Measurements from ENCODE around the gene PARP9. TPM values are rescaled to one million over a fixed set of nuclear protein-coding genes. Genes with fewer than 3 reads are reported as not detected.

The PARP9 gene
- total and polyA plus RNA-seq, 10 of the 15 experiments (the other 5 are each of a cell fraction or from before 2014, with no cell fraction given) = 34.0 to 122 (median 46.1) TPM

DNA sequence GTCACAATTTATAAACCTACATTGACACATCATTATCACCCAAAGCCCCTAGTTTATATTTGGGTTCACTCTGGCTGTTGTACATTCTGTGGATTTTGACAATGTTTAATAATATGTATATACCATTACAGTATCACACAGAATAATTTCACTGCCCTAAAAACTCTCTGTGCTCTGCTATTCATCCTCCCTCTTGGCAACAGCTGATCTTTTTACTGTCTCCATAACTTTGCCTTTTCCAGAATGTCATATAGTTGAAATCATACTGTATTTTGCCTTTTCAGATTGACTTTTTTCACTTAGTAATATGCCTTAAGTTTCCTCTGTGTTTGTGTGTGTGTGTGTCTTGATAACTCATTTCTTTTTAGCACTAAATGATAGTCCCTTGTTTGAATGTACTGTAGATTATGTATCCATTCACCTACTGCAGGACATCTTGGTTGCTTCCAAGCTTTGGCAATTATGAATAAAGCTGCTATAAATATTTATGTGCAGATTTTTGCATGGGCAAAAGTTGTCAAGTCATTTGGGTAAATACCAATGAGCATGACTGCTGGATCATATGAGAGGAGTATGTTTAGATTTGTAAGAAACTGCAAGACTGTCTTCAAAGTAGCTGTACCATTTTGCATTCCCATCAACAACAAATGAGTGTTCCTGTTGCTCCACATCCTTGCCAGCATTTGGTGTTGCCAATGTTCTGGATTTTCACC is 22.8 kb upstream of the PARP9 start:
- RAD21 ChIA-PET (ENCODE audit: unreplicated experiment) = interaction anchor here (0.9 to 2.0 kb wide), 4 partner anchors 12 to 778 kb away, joined by 3 to 6 read pairs (median 4); no protein-coding TSS in a partner anchor
- DNase-seq (ENCODE audit: low read depth, low spot score) = no peak
- Histone ChIP-seq H3K27ac (ENCODE audit: control insufficient read depth, insufficient read depth) (no peak overlapping the region), H3K9ac (ENCODE audit: control insufficient read depth, insufficient read depth, low read length) (no peak overlapping the region), H3K4me1 (ENCODE audit: control insufficient read depth, insufficient read depth, low read length) (peaks cover 4% of the 10 kb centered on the region; the same call in 1 of the 2 replicates), H3K4me3 (no peak overlapping the region), H3K9me3 (replicated peaks; ENCODE audit: control insufficient read depth, insufficient read depth, low read length) (peaks cover 27% of the 10 kb centered on the region; the same call in 2 of the 3 replicates), H3K4me2 (ENCODE audit: control insufficient read depth, insufficient read depth) (no peak overlapping the region), H3K36me3 (ENCODE audit: control insufficient read depth in 2 of 2, insufficient read depth in 2 of 2, low read length in 1 of 2) (0 out of 4 replicates have a peak, but pooled peaks cover 0 to 1% of the 10 kb centered on the region in 2 experiments), H4K20me1 (ENCODE audit: control insufficient read depth, insufficient read depth) (no peaks in the 10 kb centered on the region), H3K79me2 (ENCODE audit: control insufficient read depth, insufficient read depth, low read length) (peaks cover 7% of the 10 kb centered on the region), H2AFZ (ENCODE audit: control insufficient read depth, low read depth, low read length) (no peak overlapping the region), H3K27me3 (replicated peaks in 1 of 2; ENCODE audit: control insufficient read depth in 2 of 2, insufficient read depth in 2 of 2, low read length in 1 of 2) (no peaks in the 10 kb centered on the region)
- POLR2A ChIA-PET = interaction anchor here (0.5 to 3.5 kb wide), 5 partner anchors 9 to 332 kb away, joined by 3 to 15 read pairs (median 5); partner anchors contain the start of gene PARP15
- no peak for FAIRE-seq
- SMC1A ChIA-PET (ENCODE audit: uncharacterized antibody, unreplicated experiment) = interaction anchor here (0.9 to 3.1 kb wide), 9 partner anchors 8 to 97 kb away, joined by 3 to 13 read pairs (median 8); no protein-coding TSS in a partner anchor
- intact Hi-C loops (cut with micrococcal nuclease; ENCODE audit: unreplicated experiment) (no loop called here), in situ Hi-C loops (cut with MboI) (no loop called here)
- CTCF ChIA-PET = interaction anchor here (1.0 to 2.6 kb wide), 2 partner anchors 13 to 92 kb away, joined by 3 to 9 read pairs; no protein-coding TSS in a partner anchor
- ATAC-seq = no peak
- TF ChIP-seq FOS (IDR thresholded peaks at IDR 0.05; ENCODE audit: borderline replicate concordance, extremely low read depth, insufficient read length) = no peak
- no TSS peak for BruUV-seq (replicated peaks)

DNA sequence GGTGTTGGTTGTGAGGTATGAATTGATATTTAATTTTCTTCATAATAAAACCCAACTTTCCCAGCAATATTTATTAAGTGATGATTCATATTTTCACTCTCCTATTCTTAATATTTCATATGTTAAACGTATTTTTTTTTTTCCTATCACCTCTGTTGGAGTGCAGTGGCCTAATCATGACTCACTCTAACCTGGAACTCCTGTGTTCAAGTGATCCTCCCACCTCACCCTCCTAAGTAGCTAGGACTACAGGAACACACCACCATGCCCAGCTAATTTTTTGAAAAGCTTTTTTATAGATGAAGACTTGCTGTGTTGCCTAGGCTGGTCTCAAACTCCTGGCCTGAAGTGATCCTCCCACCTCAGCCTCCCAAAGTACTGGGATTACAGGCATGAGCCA is 22.0 kb upstream of the PARP9 start:
- no peak for ATAC-seq
- intact Hi-C loops (cut with micrococcal nuclease; ENCODE audit: unreplicated experiment) (no loop called here), in situ Hi-C loops (cut with MboI) (no loop called here)
- Histone ChIP-seq H3K79me2 (ENCODE audit: control insufficient read depth, insufficient read depth, low read length) (peaks cover 12% of the 10 kb centered on the region), H3K4me3 (no peak overlapping the region), H3K27me3 (replicated peaks in 1 of 2; ENCODE audit: control insufficient read depth in 2 of 2, insufficient read depth in 2 of 2, low read length in 1 of 2) (no peaks in the 10 kb centered on the region), H3K9ac (ENCODE audit: control insufficient read depth, insufficient read depth, low read length) (no peak overlapping the region), H4K20me1 (ENCODE audit: control insufficient read depth, insufficient read depth) (no peaks in the 10 kb centered on the region), H3K27ac (ENCODE audit: control insufficient read depth, insufficient read depth) (no peak overlapping the region), H3K9me3 (replicated peaks; ENCODE audit: control insufficient read depth, insufficient read depth, low read length) (peaks cover 27% of the 10 kb centered on the region; the same call in 2 of the 3 replicates), H3K4me1 (ENCODE audit: control insufficient read depth, insufficient read depth, low read length) (peaks cover 4% of the 10 kb centered on the region; the same call in 1 of the 2 replicates), H3K4me2 (ENCODE audit: control insufficient read depth, insufficient read depth) (no peak overlapping the region), H2AFZ (ENCODE audit: control insufficient read depth, low read depth, low read length) (no peak overlapping the region), H3K36me3 (ENCODE audit: control insufficient read depth in 2 of 2, insufficient read depth in 2 of 2, low read length in 1 of 2) (0 out of 4 replicates have a peak, but pooled peaks cover 0 to 1% of the 10 kb centered on the region in 2 experiments)
- CTCF ChIA-PET = interaction anchor here (2.6 kb wide), 1 partner anchor 93 kb away, joined by 9 read pairs; no protein-coding TSS in a partner anchor
- POLR2A ChIA-PET = interaction anchor here (2.6 to 3.5 kb wide), 2 partner anchors 8 to 31 kb away, joined by 14 to 15 read pairs; partner anchors contain the start of gene PARP15
- SMC1A ChIA-PET (ENCODE audit: uncharacterized antibody, unreplicated experiment) = interaction anchor here (0.9 to 3.1 kb wide), 6 partner anchors 10 to 54 kb away, joined by 3 to 11 read pairs (median 8); no protein-coding TSS in a partner anchor
- RAD21 ChIA-PET (ENCODE audit: unreplicated experiment) = no interaction called here
- DNase-seq (ENCODE audit: low read depth, low spot score) = no peak
- BruUV-seq (replicated peaks) = no TSS peak
- 53% methylated on average over 1 of the region's 1 CpG for WGBS (ENCODE audit: insufficient coverage, insufficient replicate concordance, low lambda C conversion rate, missing lambda C conversion rate)
- no peak for FAIRE-seq
- TF ChIP-seq SMAD1 (IDR thresholded peaks at IDR 0.05; ENCODE audit: low read depth, partially characterized antibody) = no peak
- no peak for TF ChIP-seq GABPA (IDR thresholded peaks at IDR 0.05; ENCODE audit: low read depth)
- TF ChIP-seq MLLT1 (IDR thresholded peaks at IDR 0.05) = no peak
- TF ChIP-seq BACH1 (IDR thresholded peaks at IDR 0.05; ENCODE audit: borderline replicate concordance) = no peak
- TF ChIP-seq RBBP5 (conservative IDR thresholded peaks at IDR 0.05) = no peak
- TF ChIP-seq ATF3 (IDR thresholded peaks at IDR 0.05; ENCODE audit: borderline replicate concordance, extremely low read depth, low read depth, low read length) = no peak
- TF ChIP-seq, protein P1, sequence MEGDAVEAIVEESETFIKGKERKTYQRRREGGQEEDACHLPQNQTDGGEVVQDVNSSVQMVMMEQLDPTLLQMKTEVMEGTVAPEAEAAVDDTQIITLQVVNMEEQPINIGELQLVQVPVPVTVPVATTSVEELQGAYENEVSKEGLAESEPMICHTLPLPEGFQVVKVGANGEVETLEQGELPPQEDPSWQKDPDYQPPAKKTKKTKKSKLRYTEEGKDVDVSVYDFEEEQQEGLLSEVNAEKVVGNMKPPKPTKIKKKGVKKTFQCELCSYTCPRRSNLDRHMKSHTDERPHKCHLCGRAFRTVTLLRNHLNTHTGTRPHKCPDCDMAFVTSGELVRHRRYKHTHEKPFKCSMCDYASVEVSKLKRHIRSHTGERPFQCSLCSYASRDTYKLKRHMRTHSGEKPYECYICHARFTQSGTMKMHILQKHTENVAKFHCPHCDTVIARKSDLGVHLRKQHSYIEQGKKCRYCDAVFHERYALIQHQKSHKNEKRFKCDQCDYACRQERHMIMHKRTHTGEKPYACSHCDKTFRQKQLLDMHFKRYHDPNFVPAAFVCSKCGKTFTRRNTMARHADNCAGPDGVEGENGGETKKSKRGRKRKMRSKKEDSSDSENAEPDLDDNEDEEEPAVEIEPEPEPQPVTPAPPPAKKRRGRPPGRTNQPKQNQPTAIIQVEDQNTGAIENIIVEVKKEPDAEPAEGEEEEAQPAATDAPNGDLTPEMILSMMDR (IDR thresholded peaks at IDR 0.05 in 2 of 3, conservative IDR thresholded peaks at IDR 0.05 in 1 of 3; ENCODE audit: control insufficient read depth in 2 of 3, extremely low read depth in 1 of 3, insufficient read depth in 1 of 3, low read depth in 3 of 3, low read length in 3 of 3) = no peak
- TF ChIP-seq POLR2AphosphoS5 (IDR thresholded peaks at IDR 0.05; ENCODE audit: low read length) = no peak
- TF ChIP-seq WRNIP1 (IDR thresholded peaks at IDR 0.05; ENCODE audit: borderline replicate concordance, low read depth, low read length) = no peak
- no peak for TF ChIP-seq NFYB (IDR thresholded peaks at IDR 0.05; ENCODE audit: insufficient read depth, low read depth, low read length)
- no peak for TF ChIP-seq IKZF1 (conservative IDR thresholded peaks at IDR 0.05)

Data from GM12878 (cell line).